Activated naive CD8-positive, alpha-beta T cell treated with anti-CD3 and anti-CD28 coated beads for 36 hours (primary cell): ENCODE results near the gene PCSK6. TPM values are rescaled to one million over a fixed set of nuclear protein-coding genes. Genes with fewer than 3 reads are reported as not detected.
"Not testable (repeated sequence)": the region's sequence is repeated elsewhere in the genome, so short reads cannot be mapped to it uniquely, and the experiment has no call there.

ENCODE experiments used
- DNase-seq: peaks from one replicate; pipeline ENCODE4 v3.0.0; 2021
- H3K27ac Mint-ChIP-seq: one replicate; pipeline ENCODE4 v1.8.0; 2022; ENCODE audit warnings: mild to moderate bottlenecking, moderate library complexity, mixed read lengths
- H3K27me3 Mint-ChIP-seq: one replicate; pipeline ENCODE4 v1.8.0; 2022; ENCODE audit warnings: mild to moderate bottlenecking, mixed read lengths
- H3K36me3 Mint-ChIP-seq: one replicate; pipeline ENCODE4 v1.8.0; 2021; ENCODE audit warnings: mild to moderate bottlenecking, mixed read lengths
- H3K4me1 Mint-ChIP-seq: one replicate; pipeline ENCODE4 v1.8.0; 2021; ENCODE audit warnings: mixed read lengths
- H3K4me3 Mint-ChIP-seq: one replicate; pipeline ENCODE4 v1.8.0; 2022; ENCODE audit warnings: mild to moderate bottlenecking, moderate library complexity, mixed read lengths
- H3K9me3 Mint-ChIP-seq: one replicate; pipeline ENCODE4 v1.8.0; 2022; ENCODE audit warnings: mixed read lengths
- total RNA-seq, 2 experiments: library from RNA; stranded (reverse); gene quantifications; one replicate each; pipeline ENCODE4 v1.2.3, GENCODE V29; 2021

PCSK6 gene
- total RNA-seq, 2 experiments from 2014 or later: 4.0 to 4.6 TPM

- Mint-ChIP-seq H3K4me1 (no peaks in the 10 kb centered on the region), H3K9me3 (no peaks in the 10 kb centered on the region), H3K36me3 (no peaks in the 10 kb centered on the region), H3K27me3 (no peaks in the 10 kb centered on the region), H3K27ac (no peak overlapping the region), H3K4me3 (no peak overlapping the region)
- DNase-seq: no peak
Observed at GRCh38 chr15:101413239-101413638, 76.3 kb downstream of the PCSK6 start.

GRCh38 chr15:101411581-101411980 lies 77.9 kb downstream of the PCSK6 start:
- no peaks in the 10 kb centered on the region for H3K27me3 Mint-ChIP-seq
- H3K4me3 Mint-ChIP-seq: no peak overlapping the region
- no peaks in the 10 kb centered on the region for H3K9me3 Mint-ChIP-seq
- peaks cover 11% of the 10 kb centered on the region for H3K4me1 Mint-ChIP-seq
- H3K36me3 Mint-ChIP-seq: no peaks in the 10 kb centered on the region
- no peak overlapping the region for H3K27ac Mint-ChIP-seq
- DNase-seq: no peak

- H3K4me1 Mint-ChIP-seq: peaks cover 11% of the 10 kb centered on the region
- no peaks in the 10 kb centered on the region for H3K36me3 Mint-ChIP-seq
- no peak overlapping the region for H3K4me3 Mint-ChIP-seq
- no peak for DNase-seq
- no peaks in the 10 kb centered on the region for H3K9me3 Mint-ChIP-seq
- H3K27ac Mint-ChIP-seq: peak overlapping the region; percentile 23
- H3K27me3 Mint-ChIP-seq: no peaks in the 10 kb centered on the region
Observed at GRCh38 chr15:101411085-101411484, 78.4 kb downstream of the PCSK6 start.

- H3K36me3 Mint-ChIP-seq: no peaks in the 10 kb centered on the region
- no peak for DNase-seq
- H3K27me3 Mint-ChIP-seq: no peaks in the 10 kb centered on the region
- no peak overlapping the region for H3K27ac Mint-ChIP-seq
- H3K9me3 Mint-ChIP-seq: no peaks in the 10 kb centered on the region
- no peak overlapping the region for H3K4me3 Mint-ChIP-seq
- peaks cover 11% of the 10 kb centered on the region for H3K4me1 Mint-ChIP-seq
Observed at GRCh38 chr15:101410612-101411011, 78.9 kb downstream of the PCSK6 start.

- no peaks in the 10 kb centered on the region for H3K27me3 Mint-ChIP-seq
- H3K27ac Mint-ChIP-seq: no peak overlapping the region
- peaks cover 11% of the 10 kb centered on the region for H3K4me1 Mint-ChIP-seq
- no peaks in the 10 kb centered on the region for H3K36me3 Mint-ChIP-seq
- no peak for DNase-seq
- H3K4me3 Mint-ChIP-seq: no peak overlapping the region
- no peaks in the 10 kb centered on the region for H3K9me3 Mint-ChIP-seq
Observed at GRCh38 chr15:101409621-101410020, 79.9 kb downstream of the PCSK6 start.

GRCh38 chr15:101407966-101408775 lies 81.3 kb downstream of the PCSK6 start:
- Mint-ChIP-seq H3K27ac (peak overlapping the region; percentile 38), H3K27me3 (no peaks in the 10 kb centered on the region), H3K36me3 (no peaks in the 10 kb centered on the region), H3K4me1 (peaks cover 11% of the 10 kb centered on the region), H3K9me3 (no peaks in the 10 kb centered on the region), H3K4me3 (no peak overlapping the region)
- DNase-seq: no peak

GRCh38 chr15:101407439-101407838 lies 82.1 kb downstream of the PCSK6 start:
- Mint-ChIP-seq H3K4me3 (no peak overlapping the region), H3K9me3 (no peaks in the 10 kb centered on the region), H3K27ac (no peak overlapping the region), H3K27me3 (no peaks in the 10 kb centered on the region), H3K36me3 (no peaks in the 10 kb centered on the region), H3K4me1 (peaks cover 11% of the 10 kb centered on the region)
- peak; percentile 43 for DNase-seq

- Mint-ChIP-seq H3K4me3 (no peak overlapping the region), H3K36me3 (no peaks in the 10 kb centered on the region), H3K9me3 (no peaks in the 10 kb centered on the region), H3K4me1 (peaks cover 11% of the 10 kb centered on the region), H3K27me3 (no peaks in the 10 kb centered on the region), H3K27ac (no peak overlapping the region)
- no peak for DNase-seq
Observed at GRCh38 chr15:101406526-101407195, 82.8 kb downstream of the PCSK6 start.

- no peak for DNase-seq
- H3K27ac Mint-ChIP-seq: no peak overlapping the region
- H3K27me3 Mint-ChIP-seq: no peaks in the 10 kb centered on the region
- H3K36me3 Mint-ChIP-seq: no peaks in the 10 kb centered on the region
- no peaks in the 10 kb centered on the region for H3K9me3 Mint-ChIP-seq
- no peak overlapping the region for H3K4me3 Mint-ChIP-seq
- H3K4me1 Mint-ChIP-seq: peaks cover 11% of the 10 kb centered on the region
Observed at GRCh38 chr15:101406036-101406435, 83.5 kb downstream of the PCSK6 start.

GRCh38 chr15:101404245-101404644 lies 85.3 kb downstream of the PCSK6 start:
- H3K36me3 Mint-ChIP-seq: no peaks in the 10 kb centered on the region
- no peak overlapping the region for H3K27ac Mint-ChIP-seq
- H3K4me3 Mint-ChIP-seq: no peak overlapping the region
- no peaks in the 10 kb centered on the region for H3K9me3 Mint-ChIP-seq
- DNase-seq: no peak
- peaks cover 5% of the 10 kb centered on the region for H3K27me3 Mint-ChIP-seq
- peaks cover 11% of the 10 kb centered on the region for H3K4me1 Mint-ChIP-seq

GRCh38 chr15:101402883-101403282 lies 86.6 kb downstream of the PCSK6 start:
- peaks cover 15% of the 10 kb centered on the region for H3K27me3 Mint-ChIP-seq
- peaks cover 14% of the 10 kb centered on the region for H3K4me1 Mint-ChIP-seq
- H3K4me3 Mint-ChIP-seq, H3K27ac Mint-ChIP-seq, DNase-seq, H3K36me3 Mint-ChIP-seq, H3K9me3 Mint-ChIP-seq: not testable (repeated sequence)

- Mint-ChIP-seq H3K27me3 (peaks cover 21% of the 10 kb centered on the region), H3K9me3 (no peaks in the 10 kb centered on the region), H3K27ac (no peak overlapping the region), H3K36me3 (no peaks in the 10 kb centered on the region), H3K4me1 (peaks cover 15% of the 10 kb centered on the region), H3K4me3 (no peak overlapping the region)
- DNase-seq: no peak
Observed at GRCh38 chr15:101401286-101401685, 88.2 kb downstream of the PCSK6 start.

GRCh38 chr15:101399431-101399830 lies 90.1 kb downstream of the PCSK6 start:
- Mint-ChIP-seq H3K27ac (no peak overlapping the region), H3K9me3 (no peaks in the 10 kb centered on the region), H3K27me3 (peaks cover 25% of the 10 kb centered on the region), H3K36me3 (no peaks in the 10 kb centered on the region), H3K4me3 (no peak overlapping the region), H3K4me1 (peaks cover 15% of the 10 kb centered on the region)
- DNase-seq: no peak

- Mint-ChIP-seq H3K9me3 (no peaks in the 10 kb centered on the region), H3K36me3 (no peaks in the 10 kb centered on the region), H3K4me3 (no peak overlapping the region)
Observed at GRCh38 chr15:101398247-101398646, 91.3 kb downstream of the PCSK6 start.

GRCh38 chr15:101397521-101398003 lies 91.9 kb downstream of the PCSK6 start:
- no peak for DNase-seq
- peaks cover 25% of the 10 kb centered on the region for H3K27me3 Mint-ChIP-seq
- H3K4me3 Mint-ChIP-seq: peak overlapping the region; percentile 47
- H3K4me1 Mint-ChIP-seq: peaks cover 23% of the 10 kb centered on the region
- peak overlapping the region; percentile 54 for H3K27ac Mint-ChIP-seq
- no peaks in the 10 kb centered on the region for H3K9me3 Mint-ChIP-seq
- H3K36me3 Mint-ChIP-seq: no peaks in the 10 kb centered on the region

More at GRCh38 chr15:101398247-101398646, 91.3 kb downstream of the PCSK6 start:
- no peak overlapping the region for H3K27ac Mint-ChIP-seq
- peaks cover 18% of the 10 kb centered on the region for H3K4me1 Mint-ChIP-seq
- DNase-seq: no peak
- peaks cover 25% of the 10 kb centered on the region for H3K27me3 Mint-ChIP-seq
